NCI-H82 treated with DMSO at 0.1 percent for 48 hours (cell line): ENCODE data around the gene VAV2.
"Not testable (repeated sequence)": the region's sequence is repeated elsewhere in the genome, so short reads cannot be mapped to it uniquely, and the experiment has no call there.

Source experiments
- DNase-seq: peaks from one replicate; lab custom pipeline; 2025; ENCODE audit not compliant: unreplicated experiment; lab: John Stamatoyannopoulos, UW

VAV2 gene

DNA sequence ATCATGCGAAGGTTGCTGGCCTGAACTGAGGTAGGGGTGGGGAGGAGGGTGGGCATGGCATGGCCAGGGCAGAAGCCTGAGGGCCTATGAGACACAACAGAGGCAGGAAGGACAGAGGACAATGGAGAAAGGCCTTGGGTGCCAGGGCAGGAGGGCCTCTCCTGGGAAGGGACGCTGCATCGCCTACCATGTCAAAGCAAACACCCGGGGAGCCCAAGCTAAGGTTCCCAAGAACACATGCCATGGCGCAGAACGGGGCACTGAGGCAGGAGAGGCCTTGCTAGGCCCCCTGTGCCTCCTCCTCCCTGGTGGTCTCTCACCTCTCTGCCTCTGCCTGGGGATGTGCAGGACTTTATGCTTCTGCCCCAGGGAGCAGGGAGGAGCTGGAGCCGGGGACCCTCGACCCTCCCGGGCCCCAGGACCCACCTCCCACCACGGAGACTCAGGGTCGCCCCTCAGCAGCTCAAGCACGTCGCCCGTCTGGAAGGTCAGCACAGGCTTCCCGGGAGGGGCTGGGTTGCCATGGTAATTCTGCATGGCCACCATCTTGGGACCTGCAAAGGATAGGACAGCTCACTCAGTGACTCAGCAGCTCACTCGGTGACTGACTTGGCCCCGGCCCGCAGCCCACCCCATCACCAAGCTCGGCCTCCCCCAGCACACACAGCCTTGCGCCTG is 213.6 kb downstream of the VAV2 start:
- no peak for DNase-seq

- DNase-seq, result no peak
Observed at GRCh38 chr9:133777871-133778270, 214.3 kb downstream of the VAV2 start.

DNA sequence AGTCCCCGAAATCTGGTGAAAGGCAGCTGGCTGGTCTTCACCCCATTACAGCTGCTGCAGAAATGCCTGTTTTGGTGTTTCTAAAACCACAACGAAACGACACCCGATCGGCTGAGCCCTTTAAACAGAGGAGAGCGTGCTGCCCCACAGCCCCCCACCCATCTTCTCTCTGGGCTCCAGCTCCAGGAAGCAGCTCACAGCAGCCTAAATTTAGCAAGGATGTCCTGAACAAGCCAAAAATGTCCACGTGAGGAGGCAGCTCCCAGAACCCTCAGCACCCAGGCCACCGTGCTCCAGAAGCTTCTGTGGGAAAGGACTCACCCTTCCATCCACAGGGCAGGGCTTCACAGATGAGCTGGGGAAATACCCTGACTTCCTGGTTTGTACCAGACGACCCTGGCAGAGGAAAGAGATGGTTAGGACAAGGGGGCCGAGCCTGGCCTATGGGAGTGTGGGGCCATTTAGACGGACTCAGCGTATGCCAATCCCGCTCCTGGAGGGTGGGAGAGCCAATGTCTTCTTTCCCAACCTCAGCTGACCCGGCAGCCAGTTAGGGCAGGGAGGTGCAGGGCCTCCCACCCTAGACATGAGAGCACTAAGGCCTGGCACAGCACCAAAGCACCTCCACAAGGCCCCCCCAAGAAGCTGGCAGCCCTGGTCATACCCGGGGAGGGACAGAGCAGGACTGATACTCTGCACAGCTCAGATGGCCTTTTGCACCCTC is 214.9 kb downstream of the VAV2 start:
- DNase-seq, result no peak

GRCh38 chr9:133775951-133776905 is 215.9 kb downstream of the VAV2 start:
- DNase-seq, result no peak

GRCh38 chr9:133775291-133775690 is 216.8 kb downstream of the VAV2 start:
- no peak for DNase-seq

DNA sequence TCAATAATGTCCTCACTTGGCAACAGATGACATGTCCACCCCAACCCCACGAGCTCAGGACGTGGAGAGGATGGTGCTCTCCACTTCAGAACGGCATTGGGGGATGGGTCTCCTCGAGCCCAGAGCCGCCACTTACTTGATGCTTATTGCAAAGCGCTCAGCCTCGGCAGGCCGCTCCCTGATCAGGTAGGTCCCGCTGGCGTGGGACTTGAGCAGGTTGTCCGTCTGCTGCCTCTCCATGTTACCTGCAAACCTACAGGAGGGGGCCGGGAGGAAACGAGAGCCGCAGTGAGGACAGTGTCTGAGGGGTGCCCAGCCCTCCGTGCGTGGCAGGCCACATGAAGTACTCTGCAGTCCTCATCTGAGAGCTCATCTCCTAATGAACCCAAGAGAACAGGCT is 217.3 kb downstream of the VAV2 start:
- no peak for DNase-seq

- DNase-seq, result no peak
Observed at GRCh38 chr9:133773889-133774655, 218.1 kb downstream of the VAV2 start.

GRCh38 chr9:133772581-133772980 is 219.5 kb downstream of the VAV2 start:
- DNase-seq, result no peak

GRCh38 chr9:133771486-133772482 is 220.3 kb downstream of the VAV2 start:
- DNase-seq, result no peak

GRCh38 chr9:133770076-133770777 is 221.9 kb downstream of the VAV2 start:
- DNase-seq, result no peak

DNA sequence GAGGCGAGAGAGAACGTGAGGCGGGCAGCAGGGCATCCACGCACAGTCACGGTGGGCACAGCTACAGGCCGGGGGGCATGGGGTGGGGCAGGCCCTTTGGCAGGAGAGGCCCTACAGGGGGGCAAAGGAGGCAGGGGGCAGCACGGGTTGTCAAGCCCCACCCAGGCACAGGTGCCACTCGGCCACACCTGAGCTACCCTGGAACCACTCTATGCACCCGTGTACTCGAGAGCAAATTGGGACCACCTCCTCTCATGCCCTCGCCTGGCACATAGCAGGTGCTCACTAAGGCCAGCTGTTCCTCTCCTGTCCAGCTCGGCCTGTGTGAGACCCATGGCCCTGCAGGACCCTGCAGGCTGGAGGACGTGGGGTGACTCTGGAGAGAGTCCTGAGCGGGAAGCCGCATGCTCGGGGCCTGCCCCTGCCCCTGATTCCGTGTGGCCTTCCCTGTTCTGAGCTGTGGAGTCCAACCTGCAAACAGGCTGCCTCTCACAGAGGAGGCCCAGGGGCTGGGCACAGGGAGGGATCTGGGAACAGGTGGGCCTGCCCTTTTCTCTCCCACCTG is 222.5 kb downstream of the VAV2 start:
- no peak for DNase-seq

DNA sequence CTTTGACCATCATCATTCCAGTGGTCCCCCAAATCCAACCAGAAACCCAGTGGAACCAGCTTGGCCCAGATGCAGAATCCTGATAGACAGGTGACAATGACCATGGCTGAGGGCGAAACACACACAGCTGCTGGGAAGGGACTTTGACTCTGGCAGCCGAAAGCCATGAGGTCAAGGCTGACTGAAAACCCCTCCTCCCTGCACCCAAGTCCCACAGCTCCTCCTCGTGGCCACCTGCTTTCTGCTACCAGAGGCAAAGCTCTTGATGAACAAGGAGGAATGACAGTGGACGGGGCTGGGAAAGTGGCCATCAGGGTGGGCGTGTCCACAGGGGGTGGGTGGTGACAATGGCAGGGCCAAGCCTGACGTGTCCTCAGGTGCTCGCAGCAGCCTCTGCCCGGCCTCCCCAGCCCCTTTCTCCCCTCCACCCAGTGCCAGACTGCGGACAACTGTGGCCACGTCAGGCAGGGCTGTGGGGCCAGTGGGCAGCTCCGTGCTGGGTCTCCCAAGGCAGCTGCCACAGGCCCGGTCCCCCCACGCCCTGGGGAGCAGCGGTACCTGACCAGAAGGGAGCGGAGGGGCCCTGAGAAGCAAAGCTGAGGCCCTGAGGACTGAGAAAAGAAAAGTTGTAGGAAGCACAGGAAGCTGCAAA is 223.1 kb downstream of the VAV2 start:
- no peak for DNase-seq

DNA sequence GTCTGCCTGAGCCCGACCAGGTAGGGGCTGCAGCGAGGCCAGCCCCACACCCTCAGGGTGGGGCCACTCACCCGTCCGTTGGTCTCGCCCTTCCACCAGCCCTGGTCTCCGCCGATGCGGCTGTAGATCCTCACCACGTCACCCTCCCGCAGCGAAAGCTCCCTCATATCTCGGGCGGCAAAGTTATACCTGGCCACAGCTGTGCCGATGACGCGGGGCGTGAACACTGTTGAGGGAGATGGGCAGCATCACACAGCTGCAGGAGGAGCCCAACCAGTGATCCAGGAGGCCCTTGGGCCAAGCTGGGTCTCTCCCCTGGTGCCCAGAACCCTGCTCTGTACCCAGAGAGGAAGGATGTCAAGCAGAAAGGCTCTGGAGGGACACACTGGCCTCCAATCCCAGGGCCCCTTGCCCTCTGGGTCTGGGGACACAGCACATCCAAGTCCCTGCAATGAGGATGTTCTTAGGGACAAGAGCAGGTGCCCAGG is 223.7 kb downstream of the VAV2 start:
- no peak for DNase-seq

DNA sequence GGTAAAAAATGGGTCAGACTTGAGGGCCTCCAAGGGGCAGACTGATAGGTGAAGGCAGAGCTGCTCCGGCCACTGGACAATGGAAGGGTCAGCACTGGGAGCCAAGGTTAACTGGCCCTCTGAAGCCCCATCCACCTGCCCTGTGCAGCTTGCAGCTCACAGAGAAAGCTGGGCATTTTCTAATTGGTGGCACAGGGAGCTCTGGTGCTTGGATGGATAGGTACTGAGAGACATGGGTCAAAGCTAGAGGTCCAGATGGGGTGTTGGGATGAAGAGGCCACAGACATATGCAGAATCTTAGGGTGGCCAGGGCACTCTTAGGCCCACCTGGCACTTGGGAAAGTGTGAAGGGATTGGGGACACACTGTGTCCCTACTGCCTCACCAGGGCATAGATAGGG is 224.5 kb downstream of the VAV2 start:
- no peak for DNase-seq

GRCh38 chr9:133767008-133767407 is 225.1 kb downstream of the VAV2 start:
- no peak for DNase-seq

DNA sequence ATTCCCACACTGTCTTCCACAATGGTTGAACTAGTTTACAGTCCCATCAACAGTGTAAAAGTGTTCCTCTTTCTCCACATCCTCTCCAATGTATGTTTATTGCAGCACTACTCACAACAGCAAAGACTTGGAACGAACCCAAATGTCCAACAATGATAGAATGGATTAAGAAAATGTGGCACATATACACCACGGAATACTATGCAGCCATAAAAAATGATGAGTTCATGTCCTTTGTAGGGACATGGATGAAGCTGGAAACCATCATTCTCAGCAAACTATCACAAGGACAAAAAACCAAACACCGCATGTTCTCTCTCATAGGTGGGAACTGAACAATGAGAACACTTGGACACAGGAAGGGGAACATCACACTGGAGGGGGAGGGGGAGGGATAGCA is 225.9 kb downstream of the VAV2 start:
- DNase-seq, result not testable (repeated sequence)

DNA sequence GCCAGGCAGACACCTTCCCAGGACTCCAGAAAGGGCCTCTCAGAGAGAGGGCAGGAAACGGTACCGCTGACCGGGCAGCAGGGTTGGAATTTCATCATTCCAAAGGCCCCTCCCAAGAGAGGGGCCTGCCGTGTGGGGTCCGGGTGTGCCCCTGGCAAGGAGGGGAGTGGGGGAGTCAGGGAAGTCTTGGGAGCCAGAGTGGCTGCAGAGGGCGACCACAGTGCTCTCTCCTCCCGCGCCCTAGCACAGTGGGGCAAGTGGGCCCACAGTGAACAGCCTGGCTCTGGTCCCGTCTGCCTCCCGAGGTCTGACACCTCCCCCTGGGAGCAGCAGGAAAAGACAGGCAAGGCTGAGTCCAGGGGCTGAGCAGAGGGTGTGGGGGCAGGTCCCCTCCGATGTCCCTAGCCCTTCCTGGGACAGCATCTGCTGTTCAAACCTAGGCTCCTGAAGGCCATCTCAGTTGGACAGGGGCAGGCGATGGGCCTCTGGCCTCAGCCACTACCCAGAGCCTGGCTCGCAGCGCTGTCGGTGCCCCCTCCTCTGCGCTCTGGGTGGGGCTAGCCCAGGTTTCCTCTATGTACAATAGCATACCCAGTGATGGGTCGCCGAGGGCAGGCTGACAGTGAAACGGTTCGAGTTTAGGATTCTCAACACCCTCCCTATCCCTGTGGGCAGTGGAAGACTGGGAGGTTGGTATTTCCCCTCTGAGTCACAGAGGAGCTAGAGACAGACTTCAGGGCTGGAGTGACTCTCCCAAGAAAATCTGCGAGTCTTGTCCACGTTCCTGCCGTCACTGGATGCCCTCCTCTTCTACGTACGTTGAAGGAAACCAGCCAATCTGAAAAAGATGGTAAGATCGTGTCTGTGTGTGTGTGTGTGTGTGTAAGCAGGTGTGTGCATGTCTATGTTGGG is 228.6 kb downstream of the VAV2 start:
- DNase-seq, result no peak
